Ishikawa (cell line): Measurements from ENCODE around the gene ZNF423.

Source experiments
- EP300 ChIP-seq: IDR thresholded peaks from 2 replicates; pipeline ENCODE4 v1.6.1; 2012; ENCODE audit warnings: borderline replicate concordance
- TAF1 ChIP-seq: IDR thresholded peaks from 2 replicates; pipeline ENCODE4 v1.6.1; 2012; ENCODE audit warnings: low read depth, mild to moderate bottlenecking
- TCF12 ChIP-seq: IDR thresholded peaks from 2 replicates; pipeline ENCODE4 v1.6.1; 2012; ENCODE audit warnings: low read depth

DNA sequence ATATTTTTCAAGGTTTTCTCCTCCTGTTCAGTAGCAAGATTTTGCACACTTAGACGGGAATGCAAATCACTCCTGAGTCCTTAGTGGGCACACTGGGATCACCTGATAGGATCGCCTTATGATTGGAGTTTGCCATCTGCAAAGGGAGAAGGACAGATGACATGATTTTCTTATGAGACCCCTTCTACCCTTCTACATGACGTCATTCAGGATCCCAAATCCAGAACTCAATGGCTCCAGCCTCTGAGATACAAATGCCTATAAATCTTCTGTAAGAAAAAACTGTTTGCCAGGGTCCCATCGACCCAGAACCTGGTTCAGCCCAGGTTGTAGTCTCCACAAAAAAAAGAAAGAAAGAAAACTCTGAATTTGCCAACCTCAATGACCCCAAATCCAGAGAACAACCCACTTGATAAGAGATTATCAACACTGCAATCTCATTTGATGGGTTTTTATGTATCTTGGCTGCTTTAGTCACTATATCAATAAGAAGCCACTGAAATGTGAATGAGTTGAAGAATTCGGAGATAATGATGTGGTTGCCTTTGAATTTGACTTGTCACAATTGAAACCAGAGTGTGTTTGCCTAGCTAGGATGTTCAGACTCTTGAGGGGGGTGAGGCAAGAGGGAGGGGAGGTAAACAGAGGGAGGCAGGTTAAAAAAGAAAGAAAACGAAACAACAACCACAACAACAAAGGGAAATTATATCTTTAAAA is 6.7 kb downstream of the ZNF423 start:
- TF ChIP-seq EP300 (no peak), TCF12 (no peak), TAF1 (no peak)
